ENCODE measurements around the gene CACNA2D2. TPM values are rescaled to one million over a fixed set of nuclear protein-coding genes. Genes with fewer than 3 reads are reported as not detected.

Gene CACNA2D2
- total and polyA plus RNA-seq, 4 donors = 0.10 to 0.19 (median 0.15) TPM

DNA sequence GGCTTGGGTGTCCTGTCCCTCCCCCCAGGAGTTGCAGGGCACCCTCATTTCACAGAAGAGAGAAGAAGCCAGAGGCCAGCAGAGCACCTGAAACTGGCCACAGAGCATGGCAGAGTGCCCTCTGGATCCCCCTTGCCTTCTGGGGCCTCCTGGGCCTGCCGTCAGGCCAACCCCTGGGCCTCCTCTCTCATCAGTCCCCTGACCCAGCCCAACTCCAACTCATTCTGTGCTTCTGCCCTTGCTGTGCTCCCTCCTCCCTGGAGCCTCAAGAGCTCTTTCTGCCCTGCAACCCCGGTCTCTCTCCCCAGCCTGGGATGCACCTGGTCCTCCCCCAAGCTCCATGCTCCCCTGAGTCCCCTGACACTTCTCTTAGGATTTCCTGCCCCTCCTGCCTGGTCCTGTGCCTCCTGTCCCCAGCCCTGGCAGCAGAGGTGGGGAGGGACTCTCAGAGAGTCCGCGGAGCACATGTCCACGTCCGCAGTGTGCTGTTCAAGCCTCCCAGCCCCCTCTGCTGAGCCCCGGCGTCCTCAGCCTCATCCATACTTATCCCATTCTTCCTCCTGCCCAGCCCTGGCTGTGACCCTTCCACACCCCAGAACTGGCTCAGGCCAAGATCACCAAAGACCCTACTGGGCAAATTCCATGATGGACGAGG lies 30.5 kb upstream of the CACNA2D2 start:
- Histone ChIP-seq H3K9ac (ENCODE audit: low read depth in 1 of 2, low read length in 2 of 2) (no peak overlapping the region), H3K27me3 (ENCODE audit: control insufficient read depth in 4 of 4, insufficient read depth in 4 of 4, low read length in 3 of 4) (peaks cover 0 to 2% (median 0%) of the 10 kb centered on the region in 4 donors), H3K36me3 (ENCODE audit: control insufficient read depth in 4 of 4, insufficient read depth in 3 of 4, low read depth in 1 of 4, low read length in 3 of 4) (no peaks in the 10 kb centered on the region), H3K9me3 (ENCODE audit: control insufficient read depth in 4 of 4, low read length in 3 of 4) (no peaks in the 10 kb centered on the region), H3K4me3 (ENCODE audit: low read depth in 1 of 3, low read length in 3 of 3) (no peak overlapping the region), H3K27ac (ENCODE audit: low read depth in 1 of 2, low read length in 2 of 2) (no peak overlapping the region), H3K4me1 (ENCODE audit: control insufficient read depth in 4 of 4, insufficient read depth in 4 of 4, low read length in 3 of 4) (no peaks in the 10 kb centered on the region)
- no peak for DNase-seq (ENCODE audit: low spot score)
- no peak for TF ChIP-seq FOXA1 (IDR thresholded peaks at IDR 0.05)
- TF ChIP-seq, protein P1, sequence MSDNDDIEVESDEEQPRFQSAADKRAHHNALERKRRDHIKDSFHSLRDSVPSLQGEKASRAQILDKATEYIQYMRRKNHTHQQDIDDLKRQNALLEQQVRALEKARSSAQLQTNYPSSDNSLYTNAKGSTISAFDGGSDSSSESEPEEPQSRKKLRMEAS (IDR thresholded peaks at IDR 0.05) = no peak
- no peak for TF ChIP-seq ATF3 (IDR thresholded peaks at IDR 0.05)
- no peak for TF ChIP-seq HNF4G (IDR thresholded peaks at IDR 0.05)
- TF ChIP-seq JUND (IDR thresholded peaks at IDR 0.05) = no peak
- TF ChIP-seq RXRA (IDR thresholded peaks at IDR 0.05) = no peak
- WGBS = 67% methylated on average over 9 of the region's 9 CpGs

DNA sequence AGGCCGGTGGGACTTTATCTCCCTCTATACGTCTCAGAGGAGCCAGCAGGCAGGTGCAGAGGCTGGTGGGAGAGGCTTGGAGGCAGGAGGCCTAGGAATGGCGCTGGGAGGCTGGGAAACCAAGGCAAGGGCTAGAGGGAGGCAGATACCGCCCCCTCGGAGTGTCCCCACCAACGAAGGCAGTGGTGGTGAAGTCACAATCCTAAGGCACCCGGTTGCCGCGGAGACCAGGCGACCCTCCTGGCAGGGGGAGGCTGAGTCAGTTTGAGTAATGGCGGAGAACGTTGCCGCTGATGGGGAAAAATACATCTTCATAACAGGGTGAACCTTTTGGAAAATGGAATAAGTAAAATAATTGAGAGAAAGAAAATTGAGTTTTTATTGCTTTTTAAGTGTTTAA lies 29.9 kb upstream of the CACNA2D2 start:
- Histone ChIP-seq H3K36me3 (ENCODE audit: control insufficient read depth in 4 of 4, insufficient read depth in 3 of 4, low read depth in 1 of 4, low read length in 3 of 4) (no peaks in the 10 kb centered on the region), H3K27ac (ENCODE audit: low read depth in 1 of 2, low read length in 2 of 2) (no peak overlapping the region), H3K4me3 (ENCODE audit: low read depth in 1 of 3, low read length in 3 of 3) (no peak overlapping the region), H3K4me1 (ENCODE audit: control insufficient read depth in 4 of 4, insufficient read depth in 4 of 4, low read length in 3 of 4) (no peaks in the 10 kb centered on the region), H3K27me3 (ENCODE audit: control insufficient read depth in 4 of 4, insufficient read depth in 4 of 4, low read length in 3 of 4) (peaks cover 0 to 2% (median 0%) of the 10 kb centered on the region in 4 donors), H3K9ac (ENCODE audit: low read depth in 1 of 2, low read length in 2 of 2) (no peak overlapping the region), H3K9me3 (ENCODE audit: control insufficient read depth in 4 of 4, low read length in 3 of 4) (no peaks in the 10 kb centered on the region)
- DNase-seq (ENCODE audit: low spot score) = no peak
- 76% methylated on average over 13 of the region's 13 CpGs for WGBS
- TF ChIP-seq NR2F2 (IDR thresholded peaks at IDR 0.05) (no peak), RXRA (IDR thresholded peaks at IDR 0.05) (no peak)

- Histone ChIP-seq H3K9ac (ENCODE audit: low read depth in 1 of 2, low read length in 2 of 2) (no peak overlapping the region), H3K4me3 (ENCODE audit: low read depth in 1 of 3, low read length in 3 of 3) (no peak overlapping the region), H3K27ac (ENCODE audit: low read depth in 1 of 2, low read length in 2 of 2) (no peak overlapping the region), H3K4me1 (ENCODE audit: control insufficient read depth in 4 of 4, insufficient read depth in 4 of 4, low read length in 3 of 4) (no peaks in the 10 kb centered on the region), H3K9me3 (ENCODE audit: control insufficient read depth in 4 of 4, low read length in 3 of 4) (no peaks in the 10 kb centered on the region), H3K36me3 (ENCODE audit: control insufficient read depth in 4 of 4, insufficient read depth in 3 of 4, low read depth in 1 of 4, low read length in 3 of 4) (no peaks in the 10 kb centered on the region), H3K27me3 (ENCODE audit: control insufficient read depth in 4 of 4, insufficient read depth in 4 of 4, low read length in 3 of 4) (peaks cover 0 to 2% (median 0%) of the 10 kb centered on the region in 4 donors)
- TF ChIP-seq EGR1 (IDR thresholded peaks at IDR 0.05; ENCODE audit: low read depth in 2 of 2) (no peak), NR2F2 (IDR thresholded peaks at IDR 0.05) (peak; percentile 24), ZBTB33 (IDR thresholded peaks at IDR 0.05) (no peak), FOXA1 (IDR thresholded peaks at IDR 0.05) (no peak), HNF4G (IDR thresholded peaks at IDR 0.05) (no peak), RXRA (IDR thresholded peaks at IDR 0.05) (no peak)
- TF ChIP-seq, protein P2, sequence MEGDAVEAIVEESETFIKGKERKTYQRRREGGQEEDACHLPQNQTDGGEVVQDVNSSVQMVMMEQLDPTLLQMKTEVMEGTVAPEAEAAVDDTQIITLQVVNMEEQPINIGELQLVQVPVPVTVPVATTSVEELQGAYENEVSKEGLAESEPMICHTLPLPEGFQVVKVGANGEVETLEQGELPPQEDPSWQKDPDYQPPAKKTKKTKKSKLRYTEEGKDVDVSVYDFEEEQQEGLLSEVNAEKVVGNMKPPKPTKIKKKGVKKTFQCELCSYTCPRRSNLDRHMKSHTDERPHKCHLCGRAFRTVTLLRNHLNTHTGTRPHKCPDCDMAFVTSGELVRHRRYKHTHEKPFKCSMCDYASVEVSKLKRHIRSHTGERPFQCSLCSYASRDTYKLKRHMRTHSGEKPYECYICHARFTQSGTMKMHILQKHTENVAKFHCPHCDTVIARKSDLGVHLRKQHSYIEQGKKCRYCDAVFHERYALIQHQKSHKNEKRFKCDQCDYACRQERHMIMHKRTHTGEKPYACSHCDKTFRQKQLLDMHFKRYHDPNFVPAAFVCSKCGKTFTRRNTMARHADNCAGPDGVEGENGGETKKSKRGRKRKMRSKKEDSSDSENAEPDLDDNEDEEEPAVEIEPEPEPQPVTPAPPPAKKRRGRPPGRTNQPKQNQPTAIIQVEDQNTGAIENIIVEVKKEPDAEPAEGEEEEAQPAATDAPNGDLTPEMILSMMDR (IDR thresholded peaks at IDR 0.05; ENCODE audit: low read depth, low read length, missing input control) = peak; percentile 13
- TF ChIP-seq, protein P1 (IDR thresholded peaks at IDR 0.05) = no peak
- DNase-seq (ENCODE audit: low spot score) = no peak
- WGBS = 84% methylated on average over 9 of the region's 9 CpGs
Measured at GRCh38 chr3:50532062-50532705, 28.8 kb upstream of the CACNA2D2 start.

Measured in liver (tissue), 9 donors.